Esophagus muscularis mucosa (tissue), 4 donors: Measurements from ENCODE around the gene KCNIP3.
"Not testable (repeated sequence)": the region's sequence is repeated elsewhere in the genome, so short reads cannot be mapped to it uniquely, and the experiment has no call there.

Experiments used
- CTCF ChIP-seq, 3 experiments: fragments of 200-600 bp in 2 of 3; fragments of 450-650 bp in 1 of 3; sonication (generic) in 2 of 3; IDR thresholded peaks; one replicate each; pipeline ENCODE4 v1.5.1; 2017 to 2019; ENCODE audit warnings: antibody characterized with exemption in 3 of 3, mild to moderate bottlenecking in 2 of 3, moderate library complexity in 1 of 3
- EP300 ChIP-seq: sonication (generic); formaldehyde crosslinking; IDR thresholded peaks from one replicate; pipeline ENCODE4 v1.6.1; 2017; ENCODE audit warnings: antibody characterized with exemption
- POLR2A ChIP-seq: fragments of 450-650 bp; IDR thresholded peaks from one replicate; pipeline ENCODE4 v1.6.1; 2017; ENCODE audit warnings: antibody characterized with exemption, moderate library complexity, mild to moderate bottlenecking, low read depth

- not testable (repeated sequence) for TF ChIP-seq POLR2A; CTCF (IDR thresholded peaks at IDR 0.05); EP300
Observed at GRCh38 chr2:95404676-95405075, 107.5 kb downstream of the KCNIP3 start.
